ENCODE results near the gene C4orf36.

The C4orf36 gene

DNA sequence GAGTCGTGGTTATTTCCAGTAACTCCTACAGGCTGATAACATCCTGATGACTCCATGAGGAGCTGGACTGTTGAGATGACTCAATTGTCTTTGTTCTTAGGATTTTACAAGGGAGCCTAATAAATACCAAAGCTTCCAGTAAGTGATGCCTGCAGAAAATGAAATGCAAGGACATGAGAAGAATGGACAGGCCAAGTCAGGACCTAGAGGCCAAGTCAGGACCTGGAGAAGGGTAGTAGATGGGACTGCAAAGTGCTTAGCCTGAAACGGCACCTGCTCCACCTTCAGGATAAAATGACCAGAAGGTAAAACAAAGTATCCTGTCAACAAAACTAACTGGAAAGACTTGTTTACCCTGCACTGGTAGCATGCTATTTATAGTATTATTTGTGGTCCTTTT is 36.6 kb downstream of the C4orf36 start:
- DNase-seq: no peak

- no peak for DNase-seq
Measured at GRCh38 chr4:86853209-86853608, 39.0 kb downstream of the C4orf36 start.

GRCh38 chr4:86848732-86849619 is 43.2 kb downstream of the C4orf36 start, which contains the start of gene SLC10A6:
TSS of gene SLC10A6 (minus strand) at chr4:86849384. CDS start at chr4:86849115, 269 bp downstream.
- no peak for DNase-seq

DNA sequence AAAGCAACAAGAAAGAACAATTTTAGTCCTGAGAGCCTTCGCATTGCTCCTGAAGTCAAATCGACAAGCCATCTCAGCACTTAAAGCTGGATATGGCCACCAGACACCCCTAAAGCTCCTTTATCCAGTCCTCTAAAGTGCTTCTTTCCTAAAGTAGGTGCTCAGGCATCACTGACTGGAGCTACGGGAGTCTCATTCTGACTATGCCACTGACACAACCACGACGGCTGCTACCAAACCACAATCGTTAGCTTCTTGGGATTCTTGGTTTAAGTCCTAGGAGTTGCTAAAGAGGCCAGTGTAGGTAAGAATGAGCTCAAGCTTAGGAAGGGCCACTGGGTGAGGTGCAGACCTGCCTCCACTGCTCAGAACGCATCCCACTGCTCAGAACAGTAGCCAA is 44.1 kb downstream of the C4orf36 start:
- no peak for DNase-seq

- no peak for DNase-seq
Measured at GRCh38 chr4:86847571-86847970, 44.7 kb downstream of the C4orf36 start.

DNA sequence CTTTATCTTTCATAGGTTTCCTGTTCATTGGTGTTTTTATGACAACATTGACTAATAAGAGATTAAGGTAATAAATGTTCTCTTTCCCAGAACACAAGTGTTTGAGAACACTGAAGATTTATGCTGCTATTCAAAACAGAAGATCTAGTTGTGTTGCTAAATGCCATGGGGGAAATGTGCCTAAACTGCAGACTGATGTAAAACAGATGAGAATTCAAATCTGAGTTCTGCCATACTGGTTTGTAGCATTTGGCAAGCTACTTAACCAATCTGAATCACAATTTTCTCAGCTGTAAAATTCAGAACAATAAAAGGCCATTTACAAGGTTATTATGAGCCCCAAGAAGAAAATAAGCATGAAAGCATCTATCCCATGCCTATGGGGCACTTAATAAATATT is 45.3 kb downstream of the C4orf36 start:
- DNase-seq: no peak

DNA sequence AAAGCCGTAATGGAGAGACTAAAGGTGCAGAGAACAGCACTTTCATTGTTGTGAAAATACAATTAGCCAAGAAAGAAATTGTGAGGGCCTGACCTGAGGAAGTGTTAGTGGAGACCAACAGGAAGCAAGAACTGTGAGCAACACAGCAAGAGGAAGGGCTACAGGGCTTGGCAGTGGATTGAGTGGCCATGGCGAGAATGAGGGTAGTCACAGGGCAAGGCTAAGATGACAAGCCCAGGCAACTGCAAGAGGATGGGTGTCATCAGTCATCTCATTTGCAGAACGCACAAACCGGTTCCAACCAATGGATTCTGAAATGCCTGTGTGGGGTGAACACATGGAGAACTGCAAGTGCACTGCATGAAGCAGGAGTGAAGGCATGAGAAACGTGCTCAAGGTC is 46.6 kb downstream of the C4orf36 start:
- DNase-seq: no peak

- DNase-seq: no peak
Measured at GRCh38 chr4:86841309-86841708, 50.9 kb downstream of the C4orf36 start.

- DNase-seq: no peak
Measured at GRCh38 chr4:86840858-86841257, 51.4 kb downstream of the C4orf36 start.

DNA sequence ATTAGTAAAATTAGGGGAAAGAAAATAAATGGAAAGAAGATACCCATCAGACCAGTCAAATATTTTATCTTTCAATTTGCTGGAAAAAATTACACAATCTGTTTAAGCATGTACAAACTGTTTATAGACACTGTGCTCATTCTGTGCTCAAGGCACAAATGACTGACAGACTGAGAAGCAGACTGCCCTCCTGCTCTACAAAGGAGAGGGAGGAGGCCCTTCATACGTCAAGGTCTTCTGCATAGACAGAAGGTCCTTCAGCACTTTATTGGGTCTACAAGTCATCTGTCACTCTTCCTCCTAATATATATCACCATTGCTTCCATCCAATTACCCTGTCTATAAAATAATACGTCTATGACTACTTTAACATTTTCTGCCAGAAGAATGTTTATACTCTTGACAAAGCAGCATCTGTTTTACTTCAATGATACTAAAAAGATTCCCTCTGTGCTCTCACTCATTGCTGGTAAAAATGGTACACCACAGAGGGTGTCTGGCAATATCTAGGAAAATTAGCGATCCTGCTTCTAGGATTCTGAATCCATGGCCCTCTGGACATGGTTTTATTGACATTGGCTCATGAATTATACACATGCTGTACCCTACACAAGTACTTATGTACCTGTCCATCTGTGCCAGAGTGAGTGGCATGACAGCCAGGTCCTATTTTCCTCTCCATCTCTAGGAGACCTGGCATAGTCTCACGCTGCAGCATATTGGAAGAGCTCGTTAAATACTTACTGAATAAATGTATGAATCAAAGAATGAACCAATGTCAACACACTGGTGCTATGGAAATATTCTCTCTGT is 54.3 kb downstream of the C4orf36 start:
- DNase-seq: no peak

- DNase-seq: no peak
Measured at GRCh38 chr4:86835677-86836076, 56.5 kb downstream of the C4orf36 start.

DNA sequence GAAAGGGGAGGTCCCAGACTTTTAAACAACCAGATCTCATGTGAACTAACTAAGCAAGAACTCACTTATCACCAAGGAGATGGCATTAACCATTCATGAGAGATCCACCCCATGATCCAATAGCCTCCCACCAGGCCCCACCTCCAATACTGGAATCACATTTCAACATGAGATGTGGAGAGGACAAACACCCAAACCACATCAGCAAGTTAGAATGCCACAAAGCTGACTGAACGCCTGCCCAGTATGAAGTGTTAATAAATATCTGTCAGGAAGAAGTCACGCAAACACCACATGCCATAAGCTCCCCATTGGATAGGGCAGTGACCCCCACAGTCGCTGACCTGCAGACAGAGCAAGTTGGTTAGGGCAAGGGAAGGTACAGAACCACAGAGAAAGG is 57.3 kb downstream of the C4orf36 start:
- no peak for DNase-seq

- no peak for DNase-seq
Measured at GRCh38 chr4:86833615-86834014, 58.6 kb downstream of the C4orf36 start.

DNA sequence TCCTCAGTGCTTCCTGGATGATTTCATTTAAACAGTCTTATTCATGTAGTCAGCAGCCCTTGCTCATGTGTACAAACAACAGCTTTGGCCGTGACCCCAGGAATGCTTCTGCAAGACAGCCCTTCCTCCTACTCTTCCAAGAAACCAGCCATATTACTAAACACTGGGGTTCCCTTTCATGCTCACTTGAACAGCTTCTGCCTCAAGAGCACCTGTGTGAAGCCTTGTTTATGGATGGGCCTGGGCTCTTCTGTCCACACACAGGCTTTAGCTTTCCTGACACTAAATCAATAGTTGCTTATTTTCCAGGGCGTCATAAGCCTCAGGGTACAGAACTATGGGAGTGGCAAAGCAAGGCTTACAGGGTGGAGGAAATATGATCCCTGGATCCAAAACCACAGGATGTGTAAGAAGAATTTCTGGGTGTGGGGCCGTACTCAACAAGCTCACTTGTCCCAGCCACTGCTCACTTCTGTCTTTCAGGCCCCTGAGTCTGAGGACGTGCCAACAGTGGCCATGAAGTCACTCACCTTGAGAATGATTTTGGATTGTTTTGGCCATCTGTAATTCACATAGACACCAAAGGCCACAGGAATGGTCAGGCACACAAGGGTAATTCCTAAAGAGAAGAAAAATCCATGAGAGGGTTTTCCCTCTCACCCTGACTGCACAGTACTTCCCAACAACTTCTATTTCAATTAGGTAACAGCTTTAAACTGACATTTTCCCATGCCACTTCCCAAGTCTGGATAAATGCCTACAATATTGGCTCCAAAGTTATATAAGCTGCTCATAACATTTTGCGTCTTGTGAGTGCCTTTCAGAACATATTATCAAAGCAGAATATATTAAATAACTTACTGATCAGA is 60.7 kb downstream of the C4orf36 start:
- no peak for DNase-seq
